Thymus (tissue), 11 donors: ENCODE measurements around the gene VKORC1. TPM values are rescaled to one million over a fixed set of nuclear protein-coding genes. Genes with fewer than 3 reads are reported as not detected.
A peak's percentile ranks its signal among the peaks of the same experiment; 100 is the strongest.

Experiments
- DNase-seq, 9 donors: peaks; one replicate each; pipeline ENCODE4 v3.0.0-alpha.2; 2013; ENCODE audit warnings: low spot score in 9 of 9, low read depth in 6 of 9, missing footprints in 1 of 9
- H3K27ac ChIP-seq, 2 donors: one replicate each; pipeline ENCODE4 v1.5.1; 2013; ENCODE audit warnings: control low read depth in 1 of 2, low read depth in 1 of 2, low read length in 1 of 2, mild to moderate bottlenecking in 1 of 2, moderate library complexity in 1 of 2
- H3K27me3 ChIP-seq, 2 donors: one replicate each; pipeline ENCODE4 v1.5.1; 2013; ENCODE audit warnings: low read length in 1 of 2; ENCODE audit not compliant: control insufficient read depth in 2 of 2, insufficient read depth in 1 of 2
- H3K36me3 ChIP-seq, 2 donors: one replicate each; pipeline ENCODE4 v1.5.1; 2013; ENCODE audit warnings: low read length in 1 of 2, mild to moderate bottlenecking in 1 of 2, moderate library complexity in 1 of 2; ENCODE audit not compliant: control insufficient read depth in 2 of 2, insufficient read depth in 2 of 2
- H3K4me1 ChIP-seq, 2 donors: one replicate each; pipeline ENCODE4 v1.5.1; 2013; ENCODE audit warnings: low read length in 2 of 2; ENCODE audit not compliant: control insufficient read depth in 2 of 2, insufficient read depth in 2 of 2
- H3K4me3 ChIP-seq, 2 donors: one replicate each; pipeline ENCODE4 v1.5.1; 2013; ENCODE audit warnings: low read length in 2 of 2, control low read depth in 1 of 2, mild to moderate bottlenecking in 1 of 2
- H3K9me3 ChIP-seq, 2 donors: one replicate each; pipeline ENCODE4 v1.5.1; 2013; ENCODE audit warnings: low read length in 1 of 2, mild to moderate bottlenecking in 1 of 2; ENCODE audit not compliant: control insufficient read depth in 2 of 2, insufficient read depth in 1 of 2
- WGBS: extraction: QIAGEN DNeasy Blood & Tissue Kit; methylation state at CpG from one replicate; pipeline ENCODE4 v1.1.7; 2013; 5-methylcytosine and 5-hydroxymethylcytosine counted together
- polyA plus RNA-seq: library from polyadenylated mRNA; stranded (reverse); fragments of 200-250 nt; gene quantifications from one replicate; pipeline ENCODE4 v1.2.3, GENCODE V29; 2013
- total RNA-seq: library from RNA; stranded (reverse); fragments of 120-200 nt; gene quantifications from one replicate; pipeline ENCODE4 v1.2.4, GENCODE V29; 2013
- donor health status: healthy.

VKORC1 gene
- total and polyA plus RNA-seq, 2 donors = 36.0 to 48.7 TPM

DNA sequence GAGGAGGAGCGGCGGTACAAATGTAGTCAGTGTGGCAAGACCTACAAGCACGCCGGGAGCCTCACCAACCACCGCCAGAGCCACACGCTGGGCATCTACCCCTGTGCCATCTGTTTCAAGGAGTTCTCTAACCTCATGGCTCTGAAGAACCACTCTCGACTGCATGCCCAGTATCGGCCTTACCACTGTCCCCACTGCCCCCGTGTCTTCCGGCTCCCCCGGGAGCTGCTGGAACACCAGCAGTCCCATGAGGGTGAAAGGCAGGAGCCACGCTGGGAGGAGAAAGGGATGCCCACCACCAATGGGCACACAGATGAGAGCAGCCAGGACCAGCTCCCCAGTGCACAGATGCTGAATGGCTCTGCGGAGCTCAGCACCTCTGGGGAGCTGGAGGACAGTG is 17.6 kb downstream of the VKORC1 start:
- H3K9me3 ChIP-seq = no peaks in the 10 kb centered on the region
- peaks cover 9 to 10% of the 10 kb centered on the region in 2 donors for H3K4me1 ChIP-seq
- no peak overlapping the region for H3K4me3 ChIP-seq
- no peak for DNase-seq
- no peaks in the 10 kb centered on the region for H3K27me3 ChIP-seq
- peaks cover 57 to 62% of the 10 kb centered on the region in 2 donors for H3K36me3 ChIP-seq
- no peak overlapping the region for H3K27ac ChIP-seq
- WGBS = over 99% methylated on average over 13 of the region's 13 CpGs

DNA sequence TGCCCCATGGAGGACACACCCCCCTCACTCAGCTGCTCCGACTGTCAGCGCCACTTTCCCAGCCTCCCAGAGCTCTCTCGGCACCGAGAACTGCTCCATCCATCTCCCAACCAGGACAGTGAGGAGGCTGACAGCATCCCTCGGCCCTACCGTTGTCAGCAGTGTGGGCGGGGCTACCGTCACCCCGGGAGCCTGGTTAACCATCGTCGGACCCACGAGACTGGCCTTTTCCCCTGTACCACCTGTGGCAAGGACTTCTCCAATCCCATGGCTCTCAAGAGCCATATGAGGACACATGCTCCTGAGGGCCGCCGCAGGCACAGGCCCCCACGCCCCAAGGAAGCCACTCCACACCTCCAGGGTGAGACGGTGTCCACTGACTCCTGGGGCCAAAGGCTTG is 18.3 kb downstream of the VKORC1 start:
- no peaks in the 10 kb centered on the region for H3K27me3 ChIP-seq
- no peaks in the 10 kb centered on the region for H3K9me3 ChIP-seq
- no peak for DNase-seq
- peaks cover 13 to 15% of the 10 kb centered on the region in 2 donors for H3K4me1 ChIP-seq
- no peak overlapping the region for H3K4me3 ChIP-seq
- H3K27ac ChIP-seq = no peak overlapping the region
- WGBS = 95% methylated on average over 16 of the region's 16 CpGs
- peaks cover 50 to 55% of the 10 kb centered on the region in 2 donors for H3K36me3 ChIP-seq

DNA sequence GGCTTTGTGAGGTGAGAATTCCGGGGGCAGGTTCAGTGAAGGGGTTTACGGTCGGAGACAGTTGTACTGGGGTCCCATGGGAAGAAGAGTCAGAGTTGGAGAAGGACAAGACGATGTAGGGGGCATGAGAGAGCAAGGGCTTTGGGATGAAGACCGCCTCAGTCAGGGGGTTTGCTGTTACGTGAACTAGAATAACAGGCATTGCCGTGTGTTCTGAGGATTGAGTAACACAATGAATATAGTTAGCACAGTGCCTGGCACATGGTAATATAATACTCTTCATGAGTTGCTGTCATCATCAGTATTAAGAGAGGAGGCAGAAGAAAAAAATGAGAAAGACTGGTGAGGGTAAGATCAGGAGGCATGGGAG is 19.8 kb downstream of the VKORC1 start:
- Histone ChIP-seq H3K27me3 (no peaks in the 10 kb centered on the region), H3K4me1 (peaks cover 13 to 15% of the 10 kb centered on the region in 2 donors), H3K27ac (peak overlapping the region; percentile 95 to 99), H3K9me3 (no peaks in the 10 kb centered on the region), H3K36me3 (peaks cover 35 to 39% of the 10 kb centered on the region in 2 donors), H3K4me3 (peak overlapping the region; percentile 89 to 100)
- WGBS = 2% methylated on average over 7 of the region's 7 CpGs
- no peak for DNase-seq

DNA sequence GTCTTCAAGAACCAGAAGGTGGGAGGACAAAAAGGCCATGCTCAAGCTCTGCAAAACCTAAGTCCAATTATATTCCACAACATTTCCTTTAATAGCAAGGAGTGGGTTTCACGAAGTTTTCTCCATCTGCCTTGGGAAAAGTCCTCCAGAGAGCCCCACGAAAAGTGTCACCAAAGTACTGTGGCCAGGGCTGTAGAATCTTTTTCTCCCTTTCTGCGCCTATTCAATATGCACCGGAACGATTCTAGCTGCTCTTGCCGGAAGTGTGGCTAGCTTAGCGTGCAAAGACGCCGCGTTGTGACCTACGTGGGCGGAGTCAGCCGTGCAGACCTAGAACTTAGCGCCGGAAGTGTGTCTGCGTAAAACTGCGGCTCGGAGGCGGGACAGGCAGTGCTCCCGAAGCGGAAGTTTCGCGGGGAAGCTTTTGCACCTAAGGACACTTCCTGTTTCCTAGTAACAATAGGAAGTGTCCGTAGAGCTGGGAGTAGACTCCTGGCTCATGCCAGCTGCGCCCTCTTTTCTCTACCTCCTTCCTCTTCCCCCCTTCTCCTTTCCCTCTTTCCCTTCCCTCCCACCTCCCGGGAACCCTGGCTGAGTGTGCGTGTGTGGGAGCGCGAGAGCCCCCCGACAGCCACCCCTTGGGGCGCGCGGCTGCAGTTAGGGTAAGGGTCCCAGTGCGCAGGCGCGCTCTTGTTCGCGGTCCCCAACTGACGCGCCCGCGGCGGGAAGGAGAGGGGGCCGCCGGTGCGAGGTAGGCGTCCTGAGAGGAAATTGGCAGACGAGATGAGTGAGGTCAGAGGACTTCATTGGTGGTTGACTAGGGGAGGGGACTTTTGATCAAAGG is 20.4 kb downstream of the VKORC1 start, which contains the start of the genes ZNF646 and ZNF668:
Gene ZNF646, plus strand, starts transcription at position 453 of the 844 bp plus-strand sequence. CDS start 1,903 bp downstream, outside the sequence.
Gene ZNF668, minus strand, starts transcription at position 271 of the 844 bp plus-strand sequence. CDS start 9,781 bp downstream, outside the sequence.
- peak within 1 kb of the TSS; percentile 89 to 100 for H3K4me3 ChIP-seq
- under 1% methylated on average over 48 of the region's 48 CpGs for WGBS

DNA sequence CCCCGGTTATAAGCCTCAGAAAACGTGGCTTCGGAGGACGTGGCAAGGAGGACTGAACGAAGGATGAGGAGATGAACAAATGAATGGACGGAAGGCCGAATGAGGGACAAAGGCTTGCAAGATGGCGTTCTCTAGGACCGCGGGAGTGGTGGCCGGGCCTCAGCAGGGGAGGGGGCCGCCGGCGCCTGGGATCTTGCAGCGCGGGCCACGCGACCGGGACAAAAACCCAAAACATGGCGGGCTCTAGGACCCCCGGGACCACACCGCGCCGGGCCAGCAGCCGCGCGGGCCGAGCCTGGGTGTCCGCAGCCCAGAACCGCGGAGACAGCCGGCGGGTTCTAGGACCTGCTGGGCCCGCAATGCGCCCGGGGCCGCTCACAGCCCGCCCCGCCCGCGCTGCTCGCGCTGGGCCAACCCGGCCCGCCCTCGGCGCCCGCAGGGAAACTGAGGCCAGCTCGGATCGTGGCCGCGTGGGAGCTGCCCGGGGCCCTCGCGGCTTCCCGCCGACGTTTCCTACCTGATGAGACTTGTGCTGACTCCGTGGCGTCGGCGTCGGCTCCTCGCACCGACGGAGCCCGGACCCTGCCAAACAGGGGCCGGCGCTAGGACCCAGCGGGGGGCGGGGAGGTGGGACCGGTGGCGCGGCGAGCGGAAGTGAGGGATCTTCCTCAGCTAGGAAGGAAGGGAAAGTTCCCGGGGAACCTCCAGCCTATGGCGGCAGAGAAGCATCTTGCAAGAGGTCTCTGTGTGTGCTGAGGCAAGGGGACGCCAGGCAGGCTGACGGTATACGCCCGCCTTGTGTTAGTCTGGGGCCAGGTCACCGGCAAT is 21.2 kb downstream of the VKORC1 start:
- peak; percentile 75 to 96 (median 90) for DNase-seq
- Histone ChIP-seq H3K4me3 (peak overlapping the region; percentile 89 to 100), H3K36me3 (peaks cover 21 to 25% of the 10 kb centered on the region in 2 donors), H3K27me3 (no peaks in the 10 kb centered on the region), H3K27ac (peak overlapping the region; percentile 98 to 99), H3K9me3 (no peaks in the 10 kb centered on the region), H3K4me1 (peaks cover 13 to 15% of the 10 kb centered on the region in 2 donors)
- under 1% methylated on average over 83 of the region's 83 CpGs for WGBS

More for the DNA sequence above, 20.4 kb downstream of the VKORC1 start, which contains the start of the genes ZNF646 and ZNF668:
- peaks cover 29 to 33% of the 10 kb centered on the region in 2 donors for H3K36me3 ChIP-seq
- peak within 1 kb of the TSS; percentile 98 to 99 for H3K27ac ChIP-seq
- peak; percentile 95 to 99 (median 98) for DNase-seq
- H3K27me3 ChIP-seq = no peaks in the 10 kb centered on the region
- H3K9me3 ChIP-seq = no peaks in the 10 kb centered on the region
- peaks cover 13 to 15% of the 10 kb centered on the region in 2 donors for H3K4me1 ChIP-seq

DNA sequence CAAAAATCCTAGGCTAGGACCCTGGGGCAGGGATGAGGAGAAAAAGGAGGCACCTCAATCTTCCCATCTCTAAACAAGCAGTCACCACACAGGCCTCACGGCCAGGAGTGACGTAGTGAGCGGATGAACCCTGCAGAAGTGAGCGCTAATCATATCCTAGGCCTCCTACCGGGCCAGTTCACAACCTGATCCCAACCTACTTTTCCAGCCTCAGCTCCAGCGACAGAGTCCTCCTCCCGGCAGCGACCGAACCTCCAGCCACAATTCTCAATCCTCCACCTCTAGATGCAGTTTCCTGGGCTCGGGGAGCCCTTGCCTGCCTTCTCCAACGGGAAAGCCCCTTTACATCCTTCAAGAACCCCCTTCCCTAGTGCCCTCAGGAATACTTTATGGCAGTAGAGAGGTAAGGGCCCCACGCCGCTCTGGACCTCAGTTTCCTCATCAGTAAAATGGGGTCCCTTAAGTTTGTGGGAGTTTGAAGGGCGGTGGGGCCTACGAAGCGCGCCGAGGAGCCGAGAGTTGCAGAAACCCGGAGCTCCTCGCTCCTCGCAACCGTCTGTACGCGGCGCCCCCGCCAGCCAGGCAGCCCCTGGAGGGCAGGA is 22.0 kb downstream of the VKORC1 start:
- H3K4me1 ChIP-seq = peaks cover 13 to 15% of the 10 kb centered on the region in 2 donors
- 8% methylated on average over 27 of the region's 27 CpGs for WGBS
- H3K9me3 ChIP-seq = no peaks in the 10 kb centered on the region
- H3K36me3 ChIP-seq = peaks cover 14 to 18% of the 10 kb centered on the region in 2 donors
- H3K4me3 ChIP-seq = peak overlapping the region; percentile 89 to 100
- DNase-seq = peak in 2 of 9 donors; percentile 20 to 47
- H3K27ac ChIP-seq = peak overlapping the region; percentile 98 to 99
- H3K27me3 ChIP-seq = no peaks in the 10 kb centered on the region

DNA sequence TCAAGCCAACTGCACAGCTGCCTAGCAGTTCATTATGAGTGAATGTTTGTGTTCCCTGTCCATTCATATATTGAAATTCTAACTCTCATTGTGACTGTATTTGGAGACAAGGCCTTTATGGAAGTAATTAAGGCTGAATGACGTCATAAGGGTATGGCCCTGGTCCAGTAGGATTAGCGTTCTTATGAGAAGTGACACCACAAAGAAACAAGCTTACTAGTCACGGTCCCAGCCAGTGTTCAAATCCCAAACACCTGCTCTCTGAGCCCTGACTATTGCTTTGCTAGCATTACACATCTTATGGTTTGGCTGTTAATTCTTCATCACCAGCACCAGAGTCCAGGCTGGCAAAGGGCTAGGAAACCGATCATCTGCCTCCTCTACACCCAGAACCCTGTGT is 22.7 kb downstream of the VKORC1 start:
- H3K4me1 ChIP-seq = peaks cover 13 to 15% of the 10 kb centered on the region in 2 donors

DNA sequence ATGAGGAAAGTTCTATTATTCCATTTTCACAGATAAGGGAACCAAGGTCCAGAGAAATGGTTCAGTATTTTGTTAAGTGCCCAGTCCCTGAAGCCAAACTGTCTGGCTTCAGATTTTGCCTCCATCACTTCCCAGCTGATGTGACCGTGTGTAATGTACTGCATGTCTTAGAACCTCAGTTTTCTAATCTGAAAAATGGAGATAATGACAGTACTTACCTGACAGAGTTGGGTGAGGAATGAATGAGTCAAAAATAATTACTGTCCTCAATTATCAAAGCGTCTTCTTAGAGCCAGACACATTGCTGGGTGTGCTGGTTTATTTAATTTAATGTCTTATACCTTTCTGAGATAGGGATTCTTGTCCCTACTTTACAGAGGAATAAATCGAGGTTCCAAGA is 27.3 kb downstream of the VKORC1 start:
- H3K27me3 ChIP-seq = no peaks in the 10 kb centered on the region
- no peak overlapping the region for H3K4me3 ChIP-seq
- no peaks in the 10 kb centered on the region for H3K9me3 ChIP-seq
- H3K36me3 ChIP-seq = peaks cover 9 to 10% of the 10 kb centered on the region in 2 donors
- H3K4me1 ChIP-seq = peaks cover 12 to 23% of the 10 kb centered on the region in 2 donors
- WGBS = 97% methylated on average over 3 of the region's 3 CpGs
- no peak overlapping the region for H3K27ac ChIP-seq
- no peak for DNase-seq

More for the DNA sequence above, 22.7 kb downstream of the VKORC1 start:
- WGBS = 78% methylated on average over 4 of the region's 4 CpGs
- Histone ChIP-seq H3K27me3 (no peaks in the 10 kb centered on the region), H3K9me3 (no peaks in the 10 kb centered on the region), H3K4me3 (peak overlapping the region; percentile 89 to 100), H3K36me3 (peaks cover 6 to 10% of the 10 kb centered on the region in 2 donors), H3K27ac (no peak overlapping the region)
- DNase-seq = no peak
